ENCODE results near the gene NANOGP8. TPM values are rescaled to one million over a fixed set of nuclear protein-coding genes. Genes with fewer than 3 reads are reported as not detected.

The NANOGP8 gene
- total RNA-seq, 2 donors from 2014 or later, result not detected

- DNase-seq, result no peak
- Mint-ChIP-seq H3K27ac (no peak overlapping the region), H3K4me1 (ENCODE audit: low read depth) (no peaks in the 10 kb centered on the region), H3K27me3 (ENCODE audit: low read depth) (no peaks in the 10 kb centered on the region), H3K36me3 (ENCODE audit: insufficient read depth in 2 of 2) (no peaks in the 10 kb centered on the region), H3K9me3 (no peaks in the 10 kb centered on the region), H3K4me3 (no peak overlapping the region)
- no peak for ATAC-seq (replicated peaks in 1 of 2)
Measured at GRCh38 chr15:35112346-35112745, 27.3 kb upstream of the NANOGP8 start.

GRCh38 chr15:35111861-35112260 is 26.8 kb upstream of the NANOGP8 start:
- DNase-seq (no peak), ATAC-seq (replicated peaks in 1 of 2) (no peak)
- H3K27me3 Mint-ChIP-seq (ENCODE audit: low read depth), result no peaks in the 10 kb centered on the region
- H3K9me3 Mint-ChIP-seq, result no peaks in the 10 kb centered on the region
- no peak overlapping the region for H3K27ac Mint-ChIP-seq
- no peak overlapping the region for H3K4me3 Mint-ChIP-seq
- no peaks in the 10 kb centered on the region for H3K36me3 Mint-ChIP-seq (ENCODE audit: insufficient read depth in 2 of 2)
- H3K4me1 Mint-ChIP-seq (ENCODE audit: low read depth), result no peaks in the 10 kb centered on the region

DNA sequence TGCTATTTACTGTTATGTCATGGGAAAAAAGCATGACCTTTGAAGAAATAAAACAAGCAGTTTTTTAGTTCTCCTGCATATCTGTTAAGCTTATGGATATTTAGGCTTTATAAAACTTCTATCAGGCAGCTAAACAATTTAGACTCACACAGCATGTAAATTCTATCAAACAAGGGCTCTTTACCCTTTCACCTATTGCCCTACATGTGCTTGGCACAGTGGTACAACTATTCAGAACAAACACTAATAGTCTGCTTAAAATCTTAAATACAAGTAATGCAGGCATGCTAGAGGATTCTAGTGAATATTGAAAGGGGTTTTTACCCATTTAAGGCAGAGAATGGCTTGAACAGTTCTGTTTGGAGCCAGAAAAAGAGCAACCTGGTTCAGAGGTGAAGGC is 23.4 kb upstream of the NANOGP8 start:
- H3K27me3 Mint-ChIP-seq (ENCODE audit: low read depth), result no peaks in the 10 kb centered on the region
- no peak overlapping the region for H3K4me3 Mint-ChIP-seq
- ATAC-seq (replicated peaks in 1 of 2), result no peak
- H3K9me3 Mint-ChIP-seq, result no peaks in the 10 kb centered on the region
- no peak for DNase-seq
- no peaks in the 10 kb centered on the region for H3K36me3 Mint-ChIP-seq (ENCODE audit: insufficient read depth in 2 of 2)
- no peak overlapping the region for H3K27ac Mint-ChIP-seq
- no peaks in the 10 kb centered on the region for H3K4me1 Mint-ChIP-seq (ENCODE audit: low read depth)

DNA sequence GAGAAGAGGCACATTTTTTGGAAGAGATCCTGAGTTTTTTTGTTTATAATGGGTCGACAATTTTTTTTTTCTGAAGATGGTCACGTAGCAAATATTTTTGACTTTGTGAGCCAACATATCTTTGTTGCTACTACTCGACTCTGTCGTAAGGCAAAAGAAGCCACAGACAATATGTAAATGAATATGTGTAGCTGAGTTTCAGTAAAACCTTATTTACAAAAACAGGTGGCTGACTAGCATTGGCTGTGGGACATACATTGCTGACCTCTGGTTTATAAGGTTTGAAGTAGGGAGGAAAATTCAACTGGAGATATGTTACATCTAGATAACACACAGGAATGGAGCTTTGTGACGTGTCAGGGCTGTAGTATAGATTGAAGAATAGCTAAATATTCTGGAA is 22.5 kb upstream of the NANOGP8 start:
- Mint-ChIP-seq H3K36me3 (ENCODE audit: insufficient read depth in 2 of 2) (no peaks in the 10 kb centered on the region), H3K4me3 (no peak overlapping the region), H3K4me1 (ENCODE audit: low read depth) (no peaks in the 10 kb centered on the region), H3K27me3 (ENCODE audit: low read depth) (no peaks in the 10 kb centered on the region), H3K9me3 (no peaks in the 10 kb centered on the region), H3K27ac (no peak overlapping the region)
- no peak for DNase-seq
- ATAC-seq (replicated peaks in 1 of 2), result no peak

DNA sequence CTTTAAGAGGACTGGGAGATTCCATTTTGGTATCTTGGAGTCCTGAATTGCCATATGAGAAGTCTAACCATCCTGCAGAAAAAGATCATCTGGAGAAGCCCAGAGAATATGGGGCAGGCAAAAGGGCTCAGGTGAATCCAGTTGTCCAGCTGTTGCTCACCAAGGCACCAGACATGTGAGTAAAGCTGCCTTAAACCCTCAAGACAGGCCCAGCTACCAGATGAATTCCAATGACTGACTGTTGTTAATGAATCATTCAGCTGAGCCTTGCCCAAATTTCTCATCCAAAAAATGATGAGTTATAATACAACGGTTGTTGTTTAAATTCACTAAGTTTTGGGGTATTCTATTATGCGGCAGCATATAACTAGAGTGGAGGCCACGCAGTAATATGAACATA is 22.0 kb upstream of the NANOGP8 start:
- H3K9me3 Mint-ChIP-seq, result no peaks in the 10 kb centered on the region
- DNase-seq, result no peak
- no peaks in the 10 kb centered on the region for H3K27me3 Mint-ChIP-seq (ENCODE audit: low read depth)
- H3K27ac Mint-ChIP-seq, result no peak overlapping the region
- no peak for ATAC-seq (replicated peaks in 1 of 2)
- H3K4me3 Mint-ChIP-seq, result no peak overlapping the region
- H3K4me1 Mint-ChIP-seq (ENCODE audit: low read depth), result no peaks in the 10 kb centered on the region
- H3K36me3 Mint-ChIP-seq (ENCODE audit: insufficient read depth in 2 of 2), result no peaks in the 10 kb centered on the region

DNA sequence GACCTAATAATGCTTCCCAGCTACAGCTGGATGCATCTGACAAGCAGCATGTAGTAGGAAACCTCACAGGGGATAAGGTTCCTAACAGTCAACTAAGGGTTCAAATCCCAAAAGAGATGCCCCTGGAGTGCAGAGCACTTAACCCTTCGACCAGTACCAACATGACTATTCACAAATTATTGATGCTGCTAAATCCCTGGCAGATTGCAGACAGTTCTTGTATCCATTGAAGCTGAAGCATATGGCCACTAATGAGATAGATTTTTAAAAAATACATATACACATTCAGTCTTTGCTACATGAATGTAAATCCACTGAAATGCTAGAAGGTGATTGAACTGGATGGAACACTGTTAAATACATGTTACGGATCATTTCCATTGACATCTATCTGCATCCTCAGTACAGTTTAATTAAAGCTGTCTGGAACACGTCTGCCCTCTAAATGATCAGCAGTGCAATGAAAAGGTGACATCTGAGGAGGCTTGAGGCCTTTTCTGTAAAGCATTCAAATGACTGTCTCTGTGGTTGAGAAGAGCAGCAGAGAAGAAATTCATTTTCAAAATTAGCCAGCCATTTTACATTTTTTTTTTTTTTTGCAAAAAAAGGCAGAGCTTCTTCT is 19.5 kb upstream of the NANOGP8 start:
- H3K4me3 Mint-ChIP-seq, result no peak overlapping the region

GRCh38 chr15:35102186-35102585 is 17.1 kb upstream of the NANOGP8 start:
- DNase-seq, result no peak
- Mint-ChIP-seq H3K9me3 (no peaks in the 10 kb centered on the region), H3K27me3 (ENCODE audit: low read depth) (no peaks in the 10 kb centered on the region), H3K4me3 (no peak overlapping the region), H3K27ac (no peak overlapping the region), H3K4me1 (ENCODE audit: low read depth) (no peaks in the 10 kb centered on the region), H3K36me3 (ENCODE audit: insufficient read depth in 2 of 2) (no peaks in the 10 kb centered on the region)
- no peak for ATAC-seq (replicated peaks in 1 of 2)

More for the DNA sequence above, 19.5 kb upstream of the NANOGP8 start:
- H3K36me3 Mint-ChIP-seq (ENCODE audit: insufficient read depth in 2 of 2), result no peaks in the 10 kb centered on the region
- no peaks in the 10 kb centered on the region for H3K27me3 Mint-ChIP-seq (ENCODE audit: low read depth)
- H3K27ac Mint-ChIP-seq, result no peak overlapping the region
- no peaks in the 10 kb centered on the region for H3K9me3 Mint-ChIP-seq
- no peaks in the 10 kb centered on the region for H3K4me1 Mint-ChIP-seq (ENCODE audit: low read depth)
- ATAC-seq (replicated peaks in 1 of 2) (no peak), DNase-seq (no peak)

- Mint-ChIP-seq H3K27ac (no peak overlapping the region), H3K4me3 (no peak overlapping the region), H3K27me3 (ENCODE audit: low read depth) (no peaks in the 10 kb centered on the region), H3K4me1 (ENCODE audit: low read depth) (no peaks in the 10 kb centered on the region), H3K36me3 (ENCODE audit: insufficient read depth in 2 of 2) (no peaks in the 10 kb centered on the region), H3K9me3 (no peaks in the 10 kb centered on the region)
- DNase-seq (no peak), ATAC-seq (replicated peaks in 1 of 2) (no peak)
Measured at GRCh38 chr15:35101335-35101734, 16.2 kb upstream of the NANOGP8 start.

DNA sequence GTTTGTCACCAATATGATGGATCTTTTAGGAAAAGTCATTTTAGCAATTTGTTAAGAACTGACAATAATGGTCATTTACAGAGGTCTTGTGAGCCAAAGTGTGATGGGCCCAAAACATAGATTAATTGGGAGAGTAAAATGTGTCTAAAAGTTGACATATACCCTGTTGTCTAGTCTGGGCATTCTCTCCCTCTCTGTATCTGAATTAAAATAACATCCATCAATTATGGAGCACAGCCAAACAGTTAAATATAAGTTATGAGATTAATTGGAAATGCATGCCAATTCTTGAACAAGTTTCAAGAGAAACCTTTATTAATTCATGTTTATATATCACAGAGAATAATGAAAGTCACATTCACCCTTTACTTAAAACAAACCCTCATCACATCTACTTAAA is 13.6 kb upstream of the NANOGP8 start:
- Mint-ChIP-seq H3K36me3 (ENCODE audit: insufficient read depth in 2 of 2) (no peaks in the 10 kb centered on the region), H3K9me3 (no peaks in the 10 kb centered on the region), H3K4me3 (no peak overlapping the region), H3K27me3 (ENCODE audit: low read depth) (no peaks in the 10 kb centered on the region), H3K27ac (no peak overlapping the region), H3K4me1 (ENCODE audit: low read depth) (no peaks in the 10 kb centered on the region)
- DNase-seq (no peak), ATAC-seq (replicated peaks in 1 of 2) (no peak)

DNA sequence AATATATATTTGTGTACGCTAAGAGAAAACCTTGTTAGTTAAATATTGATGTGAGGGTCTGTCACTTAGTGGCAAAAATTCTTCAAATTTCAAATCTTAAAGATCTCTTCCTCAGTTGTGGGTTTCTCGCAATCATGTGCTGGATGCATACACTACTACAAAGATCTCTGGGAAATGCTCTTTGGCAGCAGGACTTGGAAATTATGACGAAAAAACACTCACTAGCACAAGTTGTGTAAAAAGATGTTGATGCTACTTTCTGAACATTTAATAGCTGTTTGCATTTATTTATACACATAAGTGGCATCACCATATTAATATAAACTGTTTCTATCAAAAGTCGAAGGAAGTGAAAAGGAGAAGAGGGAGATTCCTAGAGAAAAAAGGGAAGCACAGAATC is 10.8 kb upstream of the NANOGP8 start:
- ATAC-seq (replicated peaks in 1 of 2) (no peak), DNase-seq (no peak)
- H3K27ac Mint-ChIP-seq, result no peak overlapping the region

DNA sequence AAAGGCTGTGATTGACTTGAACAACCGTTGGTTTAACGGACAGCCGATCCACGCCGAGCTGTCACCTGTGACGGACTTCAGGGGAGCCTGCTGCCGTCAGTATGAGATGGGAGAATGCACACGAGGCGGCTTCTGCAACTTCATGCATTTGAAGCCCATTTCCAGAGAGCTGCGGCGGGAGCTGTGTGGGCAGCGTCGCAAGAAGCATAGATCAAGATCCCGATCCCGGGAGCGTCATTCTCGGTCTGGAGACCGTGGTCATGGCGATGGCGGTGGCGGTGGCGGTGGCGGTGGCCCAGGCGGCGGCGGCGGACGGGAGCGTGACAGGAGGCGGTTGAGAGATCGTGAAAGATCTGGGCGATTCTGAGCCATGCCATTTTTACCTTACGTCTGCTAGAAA is 7.8 kb upstream of the NANOGP8 start:
- Mint-ChIP-seq H3K4me3 (no peak overlapping the region), H3K9me3 (peaks cover 0 to 1% of the 10 kb centered on the region in 2 donors), H3K4me1 (ENCODE audit: low read depth) (no peaks in the 10 kb centered on the region), H3K27me3 (ENCODE audit: low read depth) (no peaks in the 10 kb centered on the region), H3K27ac (no peak overlapping the region), H3K36me3 (ENCODE audit: insufficient read depth in 2 of 2) (no peaks in the 10 kb centered on the region)
- DNase-seq, result no peak
- no peak for ATAC-seq (replicated peaks in 1 of 2)

More for the DNA sequence above, 10.8 kb upstream of the NANOGP8 start:
- H3K36me3 Mint-ChIP-seq (ENCODE audit: insufficient read depth in 2 of 2), result no peaks in the 10 kb centered on the region
- H3K27me3 Mint-ChIP-seq (ENCODE audit: low read depth), result no peaks in the 10 kb centered on the region
- no peak overlapping the region for H3K4me3 Mint-ChIP-seq
- peaks cover 0 to 1% of the 10 kb centered on the region in 2 donors for H3K9me3 Mint-ChIP-seq
- no peaks in the 10 kb centered on the region for H3K4me1 Mint-ChIP-seq (ENCODE audit: low read depth)

DNA sequence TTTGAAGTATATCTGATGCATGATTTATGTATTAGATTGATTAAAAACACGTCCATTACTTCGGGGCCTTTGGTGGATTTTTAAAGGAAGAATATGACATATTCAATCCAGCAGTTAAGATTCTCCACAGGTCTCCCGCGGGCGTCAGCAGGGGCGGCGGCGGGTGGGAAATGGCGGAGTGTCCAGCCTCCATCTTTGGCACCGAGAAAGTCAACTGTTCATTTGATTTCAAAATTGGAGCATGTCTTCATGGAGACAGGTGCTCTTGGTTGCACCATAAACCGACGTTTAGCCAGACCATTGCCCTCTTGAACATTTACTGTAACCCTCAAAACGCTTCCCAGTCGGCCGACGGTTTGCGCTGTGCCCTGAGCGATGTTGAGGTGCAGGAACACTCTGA is 7.2 kb upstream of the NANOGP8 start:
- H3K4me1 Mint-ChIP-seq (ENCODE audit: low read depth), result no peaks in the 10 kb centered on the region
- peaks cover 0 to 1% of the 10 kb centered on the region in 2 donors for H3K9me3 Mint-ChIP-seq
- H3K4me3 Mint-ChIP-seq, result no peak overlapping the region
- H3K36me3 Mint-ChIP-seq (ENCODE audit: insufficient read depth in 2 of 2), result no peaks in the 10 kb centered on the region
- ATAC-seq (replicated peaks in 1 of 2) (no peak), DNase-seq (no peak)
- no peaks in the 10 kb centered on the region for H3K27me3 Mint-ChIP-seq (ENCODE audit: low read depth)
- H3K27ac Mint-ChIP-seq, result no peak overlapping the region

DNA sequence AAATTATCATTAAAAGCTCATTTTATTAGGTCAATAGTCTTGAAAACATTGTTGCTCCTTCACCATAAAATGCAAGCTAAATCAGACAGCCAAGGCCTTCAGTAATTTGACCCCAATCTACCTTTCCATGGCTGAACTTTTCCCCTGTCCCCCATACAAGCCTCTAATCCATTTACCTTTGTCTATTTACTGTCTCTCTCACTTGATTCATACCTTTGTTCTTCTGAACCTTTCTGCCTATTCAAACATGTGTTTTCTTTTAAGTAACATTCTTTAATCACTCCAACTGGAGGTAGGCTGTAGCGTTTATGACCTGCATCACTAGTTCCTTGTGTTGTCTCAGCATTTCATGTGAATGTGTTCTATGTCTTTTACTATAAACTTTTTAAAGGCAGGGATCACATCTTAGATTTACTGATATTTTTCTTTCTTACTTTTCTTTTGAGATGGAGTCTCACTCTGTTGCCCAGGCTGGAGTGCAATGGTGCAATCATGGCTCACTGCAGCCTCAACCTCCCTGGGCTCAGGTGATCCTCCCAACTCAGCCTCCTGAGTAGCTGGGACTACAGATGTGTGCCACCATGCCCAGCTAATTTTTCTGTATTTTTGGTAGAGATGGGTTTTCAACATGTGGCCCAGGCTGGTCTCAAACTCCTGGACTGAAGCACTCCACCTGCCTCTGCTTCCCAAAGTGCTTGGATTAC is 5.2 kb upstream of the NANOGP8 start:
- no peak for DNase-seq
- Mint-ChIP-seq H3K9me3 (peaks cover 0 to 1% of the 10 kb centered on the region in 2 donors), H3K4me1 (ENCODE audit: low read depth) (no peaks in the 10 kb centered on the region), H3K4me3 (no peak overlapping the region), H3K36me3 (ENCODE audit: insufficient read depth in 2 of 2) (no peaks in the 10 kb centered on the region), H3K27ac (no peak overlapping the region), H3K27me3 (ENCODE audit: low read depth) (no peaks in the 10 kb centered on the region)
- no peak for ATAC-seq (replicated peaks in 1 of 2)

- no peaks in the 10 kb centered on the region for H3K27me3 Mint-ChIP-seq (ENCODE audit: low read depth)
- no peaks in the 10 kb centered on the region for H3K36me3 Mint-ChIP-seq (ENCODE audit: insufficient read depth in 2 of 2)
- no peaks in the 10 kb centered on the region for H3K4me1 Mint-ChIP-seq (ENCODE audit: low read depth)
- DNase-seq (no peak), ATAC-seq (replicated peaks in 1 of 2) (no peak)
- peaks cover 0 to 1% of the 10 kb centered on the region in 2 donors for H3K9me3 Mint-ChIP-seq
- no peak overlapping the region for H3K4me3 Mint-ChIP-seq
- H3K27ac Mint-ChIP-seq, result no peak overlapping the region
Measured at GRCh38 chr15:35089551-35089950, 4.5 kb upstream of the NANOGP8 start.
